DOHH2 (cell line): ENCODE measurements around the gene MAB21L1.

Source experiments
- CTCF ChIP-seq: fragments of 200-600 bp; sonication (generic); IDR thresholded peaks from one replicate; pipeline ENCODE4 v1.5.1; 2014; ENCODE audit warnings: antibody characterized with exemption, mild to moderate bottlenecking, low read depth, low read length; ENCODE audit not compliant: poor library complexity, severe bottlenecking
- EZH2phosphoT487 ChIP-seq: fragments of 200-600 bp; sonication (generic); IDR thresholded peaks from 2 replicates; pipeline ENCODE4 v1.6.1; 2017; ENCODE audit warnings: borderline replicate concordance, mild to moderate bottlenecking, antibody characterized with exemption, low read length, moderate library complexity, mixed read lengths

GRCh38 chr13:35455022-35455421, 21.5 kb downstream of the MAB21L1 start:
- TF ChIP-seq CTCF: no peak
- no peak for TF ChIP-seq EZH2phosphoT487
